Neural progenitor cell (in vitro differentiated cells): ENCODE data around the gene PTPRH. TPM values are rescaled to one million over a fixed set of nuclear protein-coding genes. Genes with fewer than 3 reads are reported as not detected.
A peak's percentile ranks its signal among the peaks of the same experiment; 100 is the strongest.

Source experiments
- DNase-seq: peaks from one replicate; pipeline ENCODE4 v3.0.0-alpha.2; 2016; ENCODE audit warnings: low spot score
- H2AFZ ChIP-seq: fragments of 200-600 bp; sonication (generic); replicated peaks from 2 replicates; pipeline ENCODE4 v1.6.1; 2016; ENCODE audit warnings: antibody characterized with exemption
- H3F3A ChIP-seq: fragments of 200-600 bp; sonication (generic); 2 replicates; pipeline ENCODE4 v1.6.1; 2016; ENCODE audit warnings: antibody characterized with exemption, low read depth
- H3K27ac ChIP-seq: fragments of 200-600 bp; sonication (generic); 2 replicates; pipeline ENCODE4 v1.5.1; 2016; ENCODE audit warnings: mild to moderate bottlenecking
- H3K27me3 ChIP-seq: fragments of 200-600 bp; sonication (generic); 2 replicates; pipeline ENCODE4 v1.6.1; 2016; ENCODE audit warnings: mild to moderate bottlenecking, moderate library complexity
- H3K36me3 ChIP-seq: fragments of 200-600 bp; sonication (generic); 2 replicates; pipeline ENCODE4 v1.5.1; 2016
- H3K4me1 ChIP-seq: fragments of 200-600 bp; sonication (generic); 2 replicates; pipeline ENCODE4 v1.6.1; 2016; ENCODE audit warnings: mixed run types
- H3K4me2 ChIP-seq: fragments of 200-600 bp; sonication (generic); 2 replicates; pipeline ENCODE4 v1.6.1; 2016
- H3K4me3 ChIP-seq: fragments of 200-600 bp; sonication (generic); 2 replicates; pipeline ENCODE4 v1.5.1; 2016
- H3K79me2 ChIP-seq: fragments of 200-600 bp; sonication (generic); 2 replicates; pipeline ENCODE4 v1.6.1; 2016; ENCODE audit warnings: low read depth
- H3K9ac ChIP-seq: fragments of 200-600 bp; sonication (generic); 2 replicates; pipeline ENCODE4 v1.6.1; 2016
- H3K9me3 ChIP-seq: fragments of 200-600 bp; sonication (generic); 2 replicates; pipeline ENCODE4 v1.5.1; 2016; ENCODE audit warnings: low read depth
- H4K20me1 ChIP-seq: fragments of 200-600 bp; sonication (generic); 2 replicates; pipeline ENCODE4 v1.6.1; 2016; ENCODE audit warnings: low read depth
- H3K27ac Mint-ChIP-seq: 3 replicates; pipeline ENCODE4 v1.8.0; 2021; ENCODE audit warnings: mixed read lengths
- H3K27me3 Mint-ChIP-seq: 2 replicates; pipeline ENCODE4 v1.8.0; 2022; ENCODE audit warnings: low read depth, mild to moderate bottlenecking, inconsistent platforms, moderate library complexity, mixed read lengths; ENCODE audit not compliant: insufficient read depth
- H3K36me3 Mint-ChIP-seq: 3 replicates; pipeline ENCODE4 v1.8.0; 2021; ENCODE audit warnings: mixed read lengths
- H3K4me1 Mint-ChIP-seq: 3 replicates; pipeline ENCODE4 v1.8.0; 2021; ENCODE audit warnings: mixed read lengths
- H3K4me3 Mint-ChIP-seq: 3 replicates; pipeline ENCODE4 v1.8.0; 2021; ENCODE audit warnings: mild to moderate bottlenecking, moderate library complexity, mixed read lengths
- H3K9me3 Mint-ChIP-seq: 3 replicates; pipeline ENCODE4 v1.8.0; 2020; ENCODE audit warnings: mixed read lengths
- CTCF ChIP-seq: fragments of 200-600 bp; sonication (generic); IDR thresholded peaks from 2 replicates; pipeline ENCODE4 v1.5.1; 2017; ENCODE audit warnings: antibody characterized with exemption, mild to moderate bottlenecking
- EZH2 ChIP-seq: fragments of 200-600 bp; sonication (generic); IDR thresholded peaks from 2 replicates; pipeline ENCODE4 v1.6.1; 2017; ENCODE audit warnings: antibody characterized with exemption, mild to moderate bottlenecking, moderate library complexity
- EZH2phosphoT487 ChIP-seq: fragments of 200-600 bp; sonication (generic); IDR thresholded peaks from 2 replicates; pipeline ENCODE4 v1.6.1; 2017; ENCODE audit warnings: antibody characterized with exemption
- total RNA-seq: library from RNA; depleted of rRNA; stranded (reverse); fragments of >200 nt; gene quantifications from 2 replicates; pipeline ENCODE4 v1.2.3, GENCODE V29; 2015; ENCODE audit warnings: low replicate concordance

PTPRH gene
- total RNA-seq, 1 donor from 2014 or later, result not detected

DNA sequence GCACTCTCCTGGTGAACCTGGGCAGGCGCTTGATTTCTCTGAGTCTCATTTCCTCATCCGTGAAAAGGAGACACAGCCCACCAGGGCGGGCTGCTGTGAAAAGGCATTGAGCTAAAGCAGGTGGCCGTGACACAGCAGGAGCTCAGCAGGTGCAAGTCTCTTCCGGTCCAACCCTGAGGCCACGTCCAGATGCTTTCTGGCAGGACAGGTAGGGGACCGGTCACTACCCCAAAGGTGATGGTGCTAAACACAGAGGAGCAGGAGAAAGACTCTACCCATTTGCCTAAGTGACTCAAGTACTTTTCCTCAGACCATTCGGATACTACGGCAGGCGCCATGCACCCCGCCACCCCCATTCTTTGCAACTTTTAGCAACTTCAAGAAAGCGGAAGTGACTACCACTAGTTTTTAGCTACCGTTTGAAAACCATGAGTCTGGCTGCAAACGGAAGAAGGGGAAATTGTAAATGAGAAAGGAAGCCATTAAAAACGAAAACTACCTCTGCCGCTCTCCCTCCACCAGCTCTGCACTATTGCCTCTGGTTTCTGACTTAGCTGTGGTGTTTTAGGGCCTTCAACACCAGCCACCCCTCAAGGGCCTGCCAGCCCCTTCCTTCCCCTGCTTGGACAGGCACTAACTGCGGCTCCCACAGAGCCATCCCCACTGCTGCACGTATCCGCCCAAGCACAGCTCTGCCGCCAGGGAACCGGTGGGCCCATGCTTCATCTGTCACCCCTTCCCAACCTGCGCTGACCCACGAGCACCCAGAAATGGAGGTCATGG lies 44.7 kb upstream of the PTPRH start:
- H3K4me1 Mint-ChIP-seq, result peaks cover 38% of the 10 kb centered on the region
- no peak for TF ChIP-seq EZH2
- no peak for TF ChIP-seq EZH2phosphoT487
- no peak for TF ChIP-seq CTCF
- Histone ChIP-seq H3K36me3 (no peaks in the 10 kb centered on the region), H3K4me3 (no peak overlapping the region), H4K20me1 (peaks cover 92% of the 10 kb centered on the region), H3K9ac (no peak overlapping the region), H2AFZ (no peak overlapping the region), H3K4me2 (no peak overlapping the region), H3K27ac (no peak overlapping the region), H3K79me2 (peaks cover 97% of the 10 kb centered on the region), H3K27me3 (no peaks in the 10 kb centered on the region), H3F3A (peaks cover 2% of the 10 kb centered on the region), H3K9me3 (no peaks in the 10 kb centered on the region), H3K4me1 (peaks cover 12% of the 10 kb centered on the region)
- DNase-seq, result no peak
- peak overlapping the region; percentile 42 for H3K27ac Mint-ChIP-seq
- H3K36me3 Mint-ChIP-seq, result no peaks in the 10 kb centered on the region
- peak overlapping the region; percentile 57 for H3K4me3 Mint-ChIP-seq
- H3K9me3 Mint-ChIP-seq, result no peaks in the 10 kb centered on the region
- no peaks in the 10 kb centered on the region for H3K27me3 Mint-ChIP-seq

GRCh38 chr19:55252760-55253663 lies 43.7 kb upstream of the PTPRH start:
- Mint-ChIP-seq H3K4me3 (peak overlapping the region; percentile 41), H3K36me3 (no peaks in the 10 kb centered on the region), H3K9me3 (no peaks in the 10 kb centered on the region), H3K27me3 (peaks cover 2% of the 10 kb centered on the region), H3K4me1 (peaks cover 44% of the 10 kb centered on the region), H3K27ac (peak overlapping the region; percentile 42)
- no peak overlapping the region for H2AFZ ChIP-seq
- no peaks in the 10 kb centered on the region for H3F3A ChIP-seq
- no peak overlapping the region for H3K4me2 ChIP-seq
- H4K20me1 ChIP-seq, result peaks cover 100% of the 10 kb centered on the region
- no peaks in the 10 kb centered on the region for H3K36me3 ChIP-seq
- peak overlapping the region; percentile 10 for H3K9ac ChIP-seq
- TF ChIP-seq EZH2phosphoT487 (no peak), CTCF (no peak)
- H3K79me2 ChIP-seq, result peaks cover 97% of the 10 kb centered on the region
- H3K27me3 ChIP-seq, result no peaks in the 10 kb centered on the region
- no peak overlapping the region for H3K27ac ChIP-seq
- no peak for DNase-seq
- H3K9me3 ChIP-seq, result no peaks in the 10 kb centered on the region
- peaks cover 12% of the 10 kb centered on the region for H3K4me1 ChIP-seq
- H3K4me3 ChIP-seq, result no peak overlapping the region

- H3K36me3 Mint-ChIP-seq, result no peaks in the 10 kb centered on the region
- Histone ChIP-seq H3K4me2 (no peak overlapping the region), H4K20me1 (peaks cover 96% of the 10 kb centered on the region), H3F3A (no peaks in the 10 kb centered on the region), H3K9ac (peak overlapping the region; percentile 43), H3K9me3 (no peaks in the 10 kb centered on the region), H3K4me1 (peaks cover 1% of the 10 kb centered on the region), H3K4me3 (no peak overlapping the region), H3K27ac (no peak overlapping the region), H3K27me3 (no peaks in the 10 kb centered on the region), H3K79me2 (peaks cover 90% of the 10 kb centered on the region), H3K36me3 (no peaks in the 10 kb centered on the region), H2AFZ (no peak overlapping the region)
- peaks cover 31% of the 10 kb centered on the region for H3K4me1 Mint-ChIP-seq
- no peaks in the 10 kb centered on the region for H3K9me3 Mint-ChIP-seq
- H3K4me3 Mint-ChIP-seq, result no peak overlapping the region
- H3K27me3 Mint-ChIP-seq, result peaks cover 2% of the 10 kb centered on the region
- TF ChIP-seq EZH2 (no peak), EZH2phosphoT487 (no peak), CTCF (no peak)
- DNase-seq, result no peak
- no peak overlapping the region for H3K27ac Mint-ChIP-seq
Observed at GRCh38 chr19:55251341-55252081, 42.2 kb upstream of the PTPRH start.
